SK-N-SH (cell line): Measurements from ENCODE around the gene GPS2.

Experiments
- CHD2 ChIP-seq: fragments of 150-350 bp; IDR thresholded peaks from 2 replicates; pipeline ENCODE4 v1.6.1; 2018; ENCODE audit warnings: low read length; ENCODE audit not compliant: partially characterized antibody
- EP300 ChIP-seq, 2 experiments: IDR thresholded peaks; 2 replicates each; pipeline versions ENCODE4 v1.4.0 to v1.6.1; 2012; ENCODE audit warnings: borderline replicate concordance in 1 of 2, low read depth in 1 of 2, low read length in 1 of 2
- NFIC ChIP-seq: IDR thresholded peaks from 2 replicates; pipeline ENCODE4 v1.4.0; 2012; ENCODE audit warnings: borderline replicate concordance
- POLR2AphosphoS5 ChIP-seq: IDR thresholded peaks from 2 replicates; pipeline ENCODE4 v1.6.1; 2012; ENCODE audit warnings: low read depth, low read length
- RCOR1 ChIP-seq: fragments of 150-350 bp; IDR thresholded peaks from 2 replicates; pipeline ENCODE4 v1.6.1; 2017; ENCODE audit warnings: antibody characterized with exemption, low read length
- REST ChIP-seq: IDR thresholded peaks from 2 replicates; pipeline ENCODE4 v1.6.1; 2012; ENCODE audit warnings: mild to moderate bottlenecking, low read depth, low read length, moderate library complexity
- TAF1 ChIP-seq: IDR thresholded peaks from 2 replicates; pipeline ENCODE4 v1.6.1; 2012; ENCODE audit warnings: low read depth, mild to moderate bottlenecking, low read length, moderate library complexity, borderline replicate concordance
- TCF12 ChIP-seq: IDR thresholded peaks from 2 replicates; pipeline ENCODE4 v1.4.0; 2012
- TF ChIP-seq, protein P1 (sequence below): fragments of 200-600 bp; sonication (generic); IDR thresholded peaks from 2 replicates; pipeline ENCODE4 v1.6.1; 2017; ENCODE audit warnings: antibody characterized with exemption, mild to moderate bottlenecking, moderate library complexity
- TF ChIP-seq, protein P2 (sequence below): IDR thresholded peaks from 2 replicates; pipeline ENCODE4 v1.4.0; 2012; ENCODE audit warnings: low read depth

DNA sequence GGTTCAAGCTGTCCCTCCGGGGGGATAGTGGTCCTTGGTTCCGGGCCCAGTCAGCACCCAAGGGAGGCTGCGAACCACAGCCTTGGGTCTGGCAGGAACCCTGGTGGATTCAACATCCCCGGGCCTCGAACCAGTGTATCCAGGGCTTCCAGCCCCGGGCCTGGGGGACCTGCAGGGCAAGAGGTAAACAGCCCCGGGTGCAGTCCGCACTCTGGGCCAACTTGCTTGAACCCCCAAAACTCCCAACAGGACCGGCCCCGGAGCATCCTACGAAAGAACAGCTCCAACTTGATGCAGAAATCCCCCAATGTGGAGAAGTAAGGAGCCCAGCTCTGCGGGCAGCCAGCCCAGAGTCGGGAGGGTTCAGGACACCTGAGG is 15.5 kb upstream of the GPS2 start:
- TF ChIP-seq, protein P1, sequence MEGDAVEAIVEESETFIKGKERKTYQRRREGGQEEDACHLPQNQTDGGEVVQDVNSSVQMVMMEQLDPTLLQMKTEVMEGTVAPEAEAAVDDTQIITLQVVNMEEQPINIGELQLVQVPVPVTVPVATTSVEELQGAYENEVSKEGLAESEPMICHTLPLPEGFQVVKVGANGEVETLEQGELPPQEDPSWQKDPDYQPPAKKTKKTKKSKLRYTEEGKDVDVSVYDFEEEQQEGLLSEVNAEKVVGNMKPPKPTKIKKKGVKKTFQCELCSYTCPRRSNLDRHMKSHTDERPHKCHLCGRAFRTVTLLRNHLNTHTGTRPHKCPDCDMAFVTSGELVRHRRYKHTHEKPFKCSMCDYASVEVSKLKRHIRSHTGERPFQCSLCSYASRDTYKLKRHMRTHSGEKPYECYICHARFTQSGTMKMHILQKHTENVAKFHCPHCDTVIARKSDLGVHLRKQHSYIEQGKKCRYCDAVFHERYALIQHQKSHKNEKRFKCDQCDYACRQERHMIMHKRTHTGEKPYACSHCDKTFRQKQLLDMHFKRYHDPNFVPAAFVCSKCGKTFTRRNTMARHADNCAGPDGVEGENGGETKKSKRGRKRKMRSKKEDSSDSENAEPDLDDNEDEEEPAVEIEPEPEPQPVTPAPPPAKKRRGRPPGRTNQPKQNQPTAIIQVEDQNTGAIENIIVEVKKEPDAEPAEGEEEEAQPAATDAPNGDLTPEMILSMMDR = no peak
- TF ChIP-seq RCOR1 (no peak), NFIC (no peak), REST (no peak), POLR2AphosphoS5 (no peak; the same call in 1 of the 2 replicates), TAF1 (no peak), TCF12 (no peak), EP300 (IDR thresholded peaks at IDR 0.05; ENCODE audit: borderline replicate concordance in 1 of 2, low read depth in 1 of 2, low read length in 1 of 2) (no peak), CHD2 (no peak)
- TF ChIP-seq, protein P2, sequence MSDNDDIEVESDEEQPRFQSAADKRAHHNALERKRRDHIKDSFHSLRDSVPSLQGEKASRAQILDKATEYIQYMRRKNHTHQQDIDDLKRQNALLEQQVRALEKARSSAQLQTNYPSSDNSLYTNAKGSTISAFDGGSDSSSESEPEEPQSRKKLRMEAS = no peak
